ENCODE measurements around the gene APOA1.

The APOA1 gene

GRCh38 chr11:116787786-116788486, 49.5 kb downstream of the APOA1 start, which contains the start of gene ZPR1:
Gene ZPR1, minus strand, starts transcription at chr11:116788023. Its CDS starts 33 bp downstream, at chr11:116787990.
- peak within 1 kb of the TSS; percentile 99 for H2AFZ ChIP-seq (ENCODE audit: low read depth, low read length)
- TF ChIP-seq EZH2 (IDR thresholded peaks at IDR 0.05; ENCODE audit: borderline replicate concordance, low read depth, low read length, severe bottlenecking) (no peak), CTCF (IDR thresholded peaks at IDR 0.05; ENCODE audit: borderline replicate concordance, extremely low read depth, low read length, poor library complexity, severe bottlenecking) (no peak)
- peak within 1 kb of the TSS; percentile 76 to 87 for H3K4me3 ChIP-seq (ENCODE audit: low read depth in 1 of 2, low read length in 2 of 2)
- ATAC-seq (ENCODE audit: insufficient read depth, low read depth) (peak; percentile 83), DNase-seq (peak; percentile 79)
- no peaks in the 10 kb centered on the region for H3K9me3 ChIP-seq (ENCODE audit: insufficient read depth, low read length, severe bottlenecking)
- peaks cover 26% of the 10 kb centered on the region for H3K4me1 ChIP-seq (ENCODE audit: insufficient read depth, low read length)
- no peaks in the 10 kb centered on the region for H4K20me1 ChIP-seq (ENCODE audit: insufficient read depth, low read length)
- peak within 1 kb of the TSS; percentile 99 for H3K4me2 ChIP-seq (ENCODE audit: insufficient read depth, low read length)
- no peaks in the 10 kb centered on the region for H3K27me3 ChIP-seq (ENCODE audit: insufficient read depth, low read length, poor library complexity)
- peaks cover 39% of the 10 kb centered on the region for H3K36me3 ChIP-seq (ENCODE audit: insufficient read depth, low read length)
- H3K79me2 ChIP-seq (ENCODE audit: insufficient read depth, low read length) = peaks cover 20% of the 10 kb centered on the region
- peak within 1 kb of the TSS; percentile 73 for H3K27ac ChIP-seq (ENCODE audit: low read length)
- peak within 1 kb of the TSS; percentile 72 for H3K9ac ChIP-seq (ENCODE audit: low read depth, low read length)

GRCh38 chr11:116787436-116787785, 50.0 kb downstream of the APOA1 start:
- no peak for ATAC-seq (ENCODE audit: insufficient read depth, low read depth)

GRCh38 chr11:116786966-116787365, 50.5 kb downstream of the APOA1 start:
- H2AFZ ChIP-seq (ENCODE audit: low read depth, low read length) = peak overlapping the region; percentile 99; the same call in 1 of the 2 replicates
- no peaks in the 10 kb centered on the region for H4K20me1 ChIP-seq (ENCODE audit: insufficient read depth, low read length)
- peak overlapping the region; percentile 99 for H3K4me2 ChIP-seq (ENCODE audit: insufficient read depth, low read length)
- H3K4me1 ChIP-seq (ENCODE audit: insufficient read depth, low read length) = peaks cover 26% of the 10 kb centered on the region
- H3K4me3 ChIP-seq (ENCODE audit: low read depth in 1 of 2, low read length in 2 of 2) = peak overlapping the region; percentile 76 to 87
- TF ChIP-seq CTCF (IDR thresholded peaks at IDR 0.05; ENCODE audit: borderline replicate concordance, extremely low read depth, low read length, poor library complexity, severe bottlenecking) (no peak), EZH2 (IDR thresholded peaks at IDR 0.05; ENCODE audit: borderline replicate concordance, low read depth, low read length, severe bottlenecking) (no peak)
- no peaks in the 10 kb centered on the region for H3K27me3 ChIP-seq (ENCODE audit: insufficient read depth, low read length, poor library complexity)
- DNase-seq (no peak), ATAC-seq (ENCODE audit: insufficient read depth, low read depth) (no peak)
- peak overlapping the region; percentile 73 for H3K27ac ChIP-seq (ENCODE audit: low read length)
- H3K79me2 ChIP-seq (ENCODE audit: insufficient read depth, low read length) = peaks cover 20% of the 10 kb centered on the region
- peak overlapping the region; percentile 72 for H3K9ac ChIP-seq (ENCODE audit: low read depth, low read length)
- H3K36me3 ChIP-seq (ENCODE audit: insufficient read depth, low read length) = peaks cover 49% of the 10 kb centered on the region
- no peaks in the 10 kb centered on the region for H3K9me3 ChIP-seq (ENCODE audit: insufficient read depth, low read length, severe bottlenecking)

More at GRCh38 chr11:116787436-116787785, 50.0 kb downstream of the APOA1 start:
- TF ChIP-seq EZH2 (IDR thresholded peaks at IDR 0.05; ENCODE audit: borderline replicate concordance, low read depth, low read length, severe bottlenecking) (no peak), CTCF (IDR thresholded peaks at IDR 0.05; ENCODE audit: borderline replicate concordance, extremely low read depth, low read length, poor library complexity, severe bottlenecking) (no peak)
- H3K79me2 ChIP-seq (ENCODE audit: insufficient read depth, low read length) = peaks cover 20% of the 10 kb centered on the region
- H3K27ac ChIP-seq (ENCODE audit: low read length) = peak overlapping the region; percentile 73
- H3K27me3 ChIP-seq (ENCODE audit: insufficient read depth, low read length, poor library complexity) = no peaks in the 10 kb centered on the region
- H3K4me1 ChIP-seq (ENCODE audit: insufficient read depth, low read length) = peaks cover 26% of the 10 kb centered on the region
- H3K4me2 ChIP-seq (ENCODE audit: insufficient read depth, low read length) = peak overlapping the region; percentile 99
- peak overlapping the region; percentile 76 to 87 for H3K4me3 ChIP-seq (ENCODE audit: low read depth in 1 of 2, low read length in 2 of 2)
- H3K9me3 ChIP-seq (ENCODE audit: insufficient read depth, low read length, severe bottlenecking) = no peaks in the 10 kb centered on the region
- no peak for DNase-seq
- no peaks in the 10 kb centered on the region for H4K20me1 ChIP-seq (ENCODE audit: insufficient read depth, low read length)
- peaks cover 44% of the 10 kb centered on the region for H3K36me3 ChIP-seq (ENCODE audit: insufficient read depth, low read length)
- H2AFZ ChIP-seq (ENCODE audit: low read depth, low read length) = peak overlapping the region; percentile 99
- H3K9ac ChIP-seq (ENCODE audit: low read depth, low read length) = peak overlapping the region; percentile 72
